COLO668 (cell line): ENCODE measurements around the gene AKT2.

ENCODE experiments used
- DNase-seq: peaks from one replicate; lab custom pipeline; 2025; ENCODE audit not compliant: unreplicated experiment; lab: John Stamatoyannopoulos, UW

AKT2 gene

DNA sequence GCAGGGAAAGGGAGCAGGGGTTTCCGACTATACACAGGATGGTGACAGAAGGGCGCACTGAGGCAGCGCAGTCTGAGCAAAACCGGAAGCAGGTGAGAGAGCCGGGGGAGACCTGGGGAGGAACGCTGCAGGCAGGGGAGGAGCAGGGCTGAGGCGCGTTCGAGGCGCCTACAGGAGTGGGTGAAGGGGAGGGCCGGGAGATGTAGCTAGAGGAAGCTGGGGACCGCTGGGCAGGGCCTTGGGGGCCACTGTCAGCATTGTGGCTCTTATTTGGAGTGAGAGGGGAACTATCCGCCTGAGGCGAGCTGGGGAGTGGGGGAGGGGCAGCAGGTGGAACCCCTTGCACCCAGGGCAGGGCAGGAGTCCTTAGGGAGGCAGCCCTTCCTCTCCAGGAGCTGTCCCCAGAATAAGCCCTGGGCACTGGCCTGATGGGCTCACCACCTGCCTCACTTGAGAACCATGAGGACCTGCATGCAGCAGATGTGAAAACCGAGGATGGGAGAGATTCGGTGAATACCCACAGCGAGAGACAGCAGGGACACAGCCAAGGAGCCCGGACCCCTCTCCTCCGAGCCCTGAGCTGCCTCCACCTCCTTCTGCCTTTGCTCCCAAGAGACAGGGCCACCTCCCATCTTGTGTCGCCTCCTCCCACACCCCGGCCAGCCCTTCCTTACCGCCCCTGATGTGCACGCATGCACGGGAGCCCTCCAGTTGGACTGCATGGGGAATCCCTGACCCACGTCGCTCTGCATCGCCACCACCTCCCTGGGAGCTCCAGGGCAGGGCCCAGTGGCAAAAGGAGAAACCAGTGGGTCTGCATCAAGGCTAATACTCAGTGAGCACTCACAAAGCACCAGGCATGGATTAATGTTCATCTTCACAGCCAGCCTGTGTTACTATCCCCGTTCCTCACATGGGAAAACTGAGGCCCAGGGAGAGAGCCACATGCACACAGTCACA, 10.3 kb downstream of the AKT2 start:
- no peak for DNase-seq

DNA sequence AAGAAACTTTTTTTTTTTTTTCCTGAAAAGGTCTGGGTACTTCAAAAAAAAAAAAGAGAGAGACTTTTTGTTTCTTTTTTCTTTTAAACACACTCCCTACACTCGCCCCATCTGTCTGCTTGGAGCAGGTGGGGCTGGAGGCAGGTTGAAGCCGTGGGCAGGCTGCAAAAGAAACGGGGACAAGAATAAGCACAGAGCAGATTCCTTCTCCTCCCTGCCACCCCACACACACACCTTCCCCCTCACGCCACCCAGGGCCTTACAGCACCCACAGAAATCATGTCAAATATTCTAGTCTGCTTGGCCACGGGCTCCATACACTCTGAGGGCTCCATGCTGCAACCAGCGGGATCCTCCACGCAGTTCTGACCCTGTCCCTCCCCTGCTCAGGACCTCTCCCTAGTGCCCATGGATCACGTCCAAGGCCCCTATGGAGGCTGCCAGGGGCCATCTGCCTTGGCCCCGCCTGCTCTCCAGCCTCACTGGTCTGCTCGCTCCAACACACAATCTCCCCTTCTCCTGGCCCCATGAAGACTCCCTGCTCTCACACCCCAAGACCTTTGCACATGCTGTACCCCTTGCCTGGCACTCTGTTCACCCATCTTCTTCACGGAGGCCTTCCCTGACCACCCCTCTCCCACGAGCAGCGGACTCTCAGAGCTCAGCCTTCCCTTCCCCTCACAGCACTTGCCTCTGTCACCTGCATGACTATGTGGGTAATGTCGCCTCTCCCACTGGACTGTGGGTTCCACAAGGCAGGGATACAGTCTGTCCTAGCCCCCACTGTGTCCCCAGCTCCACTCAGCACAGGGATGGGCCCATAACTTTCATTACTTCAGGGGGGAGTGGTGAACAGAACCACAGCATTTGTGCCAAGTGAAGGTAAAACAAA, 11.4 kb downstream of the AKT2 start:
- DNase-seq: no peak

DNA sequence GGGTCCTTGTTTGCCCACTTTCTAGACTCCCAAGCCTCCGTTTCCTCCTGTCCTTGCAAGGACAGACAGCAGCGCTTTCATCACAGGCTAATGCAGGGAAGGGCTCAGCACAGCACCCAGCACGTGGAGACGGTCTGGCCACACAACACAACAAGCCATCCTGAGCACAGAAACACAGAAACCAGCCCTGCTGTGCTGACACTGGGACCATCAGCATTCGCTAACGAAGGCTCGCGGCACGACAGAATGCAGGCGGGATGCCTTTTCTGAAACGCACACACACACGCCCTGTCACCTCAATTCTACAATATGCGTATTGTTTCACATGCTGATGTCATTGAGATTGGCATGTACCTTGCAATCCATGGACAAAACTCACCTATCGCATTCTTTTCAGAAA, 12.9 kb downstream of the AKT2 start:
- no peak for DNase-seq

DNA sequence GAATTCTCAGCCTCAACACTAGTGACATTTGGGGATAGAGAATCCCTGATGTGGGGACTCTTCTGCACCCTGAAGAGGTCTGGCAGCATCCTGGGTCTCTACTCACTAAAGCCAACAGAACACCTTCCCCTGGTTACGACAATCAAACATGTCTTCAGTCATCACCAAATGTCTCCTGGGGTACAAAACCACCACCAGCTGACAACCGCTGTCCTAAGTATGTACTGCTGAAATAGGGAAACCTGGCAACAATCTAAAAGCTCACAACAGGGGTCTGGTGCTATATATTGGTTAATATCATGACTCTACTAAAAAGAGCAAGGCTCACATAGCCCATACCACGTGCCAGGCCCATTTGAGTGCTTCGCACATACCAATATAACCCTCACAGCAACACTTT, 13.4 kb downstream of the AKT2 start:
- no peak for DNase-seq

DNA sequence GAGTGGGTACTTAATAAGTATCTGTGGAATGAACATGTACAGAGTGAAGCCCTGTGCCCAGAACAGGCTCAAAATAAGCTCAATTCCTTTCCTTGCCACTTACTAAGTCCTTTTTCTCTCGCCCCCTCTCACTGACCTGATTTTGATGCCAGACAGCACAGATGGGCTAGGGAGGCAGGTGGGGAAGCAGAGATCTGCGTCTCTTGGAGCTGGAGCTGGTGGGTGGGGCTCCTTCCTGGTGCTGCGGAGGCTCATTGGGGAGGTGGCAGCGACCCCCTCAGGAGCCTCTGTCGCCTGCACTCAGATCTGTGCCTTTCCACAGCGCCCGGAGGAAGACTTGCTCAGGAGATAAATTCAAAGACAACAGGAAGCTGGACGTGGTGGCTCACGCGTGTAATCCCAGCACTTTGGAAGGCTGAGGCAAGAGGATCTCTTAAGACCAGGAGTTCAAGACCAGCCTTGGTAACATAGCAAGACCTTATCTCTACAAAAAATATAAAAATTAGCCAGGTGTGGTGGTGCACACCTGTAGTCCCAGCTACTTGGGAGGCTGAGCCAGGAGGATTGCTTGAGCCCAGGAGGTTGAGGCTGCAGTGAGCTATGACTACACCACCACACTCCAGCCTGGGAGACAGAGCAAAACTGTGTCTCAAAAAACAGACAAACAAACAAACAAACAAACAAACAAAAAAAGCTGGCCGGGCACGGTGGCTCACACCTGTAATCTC, 14.6 kb downstream of the AKT2 start:
- DNase-seq: no peak

DNA sequence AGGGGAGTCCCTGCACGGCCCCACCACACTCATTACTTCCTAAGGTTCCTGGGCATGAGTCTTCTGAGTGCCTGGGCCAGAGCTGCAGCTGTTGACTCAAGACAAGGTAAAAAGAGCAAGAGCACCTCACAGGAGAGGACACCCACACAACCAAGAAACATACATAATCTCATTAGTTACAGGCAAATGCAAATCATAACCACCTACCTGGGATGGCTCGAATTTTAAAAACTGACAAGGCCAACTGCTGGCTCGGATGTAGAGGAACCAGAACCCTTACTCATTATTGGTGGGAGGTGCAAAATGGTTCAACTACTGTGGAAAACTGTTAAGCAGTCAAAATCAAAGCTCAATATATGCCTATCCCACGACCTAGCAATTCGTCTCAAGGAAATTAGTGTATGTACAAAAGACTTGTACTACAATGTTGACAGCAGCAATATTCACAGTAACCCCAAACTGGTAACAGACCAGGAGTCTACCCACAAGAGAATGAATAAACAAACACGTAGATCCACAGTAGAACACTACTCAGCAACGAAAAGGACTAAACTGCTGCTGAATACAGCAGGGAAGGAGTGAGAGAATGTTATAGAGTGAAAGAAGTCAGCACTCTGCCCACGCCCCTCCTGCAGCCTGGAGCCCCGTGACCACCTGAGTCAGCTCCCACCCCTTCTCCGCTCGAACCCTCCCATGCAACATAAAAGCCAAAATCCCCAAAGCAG, 15.8 kb downstream of the AKT2 start:
- no peak for DNase-seq

DNA sequence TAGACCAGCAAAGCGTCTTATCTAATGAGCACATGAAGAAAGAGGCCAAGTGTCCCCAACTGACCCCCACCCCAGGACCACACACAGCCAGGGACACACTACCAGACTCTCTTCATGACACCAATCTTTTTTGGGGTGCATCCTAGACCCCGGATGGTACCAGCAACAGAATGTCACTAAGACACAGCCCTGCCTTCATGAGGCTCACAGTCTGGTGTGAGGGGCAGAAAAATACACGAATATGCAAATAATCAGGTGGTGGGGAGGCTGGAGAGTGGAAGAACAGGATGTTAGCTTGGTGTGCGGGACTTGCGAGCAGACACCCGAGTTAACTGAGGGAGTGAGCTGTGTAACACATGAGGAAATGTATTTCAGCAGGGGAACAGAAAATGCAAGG, 17.5 kb downstream of the AKT2 start:
- no peak for DNase-seq

DNA sequence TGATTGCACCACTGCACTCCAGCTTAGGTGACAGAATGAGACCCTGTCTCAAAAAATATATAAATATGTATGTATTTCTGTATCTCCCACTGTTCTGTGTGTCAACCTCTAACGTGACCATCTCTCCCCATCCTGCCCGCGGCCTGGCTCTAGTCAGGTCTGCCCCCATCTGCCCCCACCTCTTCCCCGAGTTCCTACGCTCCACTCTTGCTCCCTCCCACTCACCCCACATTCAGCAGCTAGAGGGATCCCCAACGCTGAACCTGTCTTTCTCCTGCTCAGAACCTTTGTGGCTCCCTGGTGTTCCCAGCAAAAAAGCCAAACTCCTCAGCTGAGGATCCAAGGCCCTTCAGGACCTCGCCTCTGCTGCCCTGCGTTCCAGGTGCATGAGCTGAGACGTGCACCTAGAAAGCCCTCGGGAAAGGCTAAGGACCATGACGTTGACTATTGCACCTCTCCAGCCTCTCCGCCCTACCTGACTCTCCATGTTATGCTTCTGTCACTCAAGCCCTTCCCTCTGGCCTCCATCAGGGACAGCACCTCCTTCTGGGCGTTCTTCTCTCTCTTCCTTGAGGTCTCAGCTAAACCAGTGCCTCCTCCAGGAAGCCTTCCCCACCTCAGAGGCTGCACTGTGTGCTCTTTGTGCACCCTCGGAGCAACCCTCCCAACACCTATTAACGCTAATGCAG, 18.1 kb downstream of the AKT2 start:
- no peak for DNase-seq

DNA sequence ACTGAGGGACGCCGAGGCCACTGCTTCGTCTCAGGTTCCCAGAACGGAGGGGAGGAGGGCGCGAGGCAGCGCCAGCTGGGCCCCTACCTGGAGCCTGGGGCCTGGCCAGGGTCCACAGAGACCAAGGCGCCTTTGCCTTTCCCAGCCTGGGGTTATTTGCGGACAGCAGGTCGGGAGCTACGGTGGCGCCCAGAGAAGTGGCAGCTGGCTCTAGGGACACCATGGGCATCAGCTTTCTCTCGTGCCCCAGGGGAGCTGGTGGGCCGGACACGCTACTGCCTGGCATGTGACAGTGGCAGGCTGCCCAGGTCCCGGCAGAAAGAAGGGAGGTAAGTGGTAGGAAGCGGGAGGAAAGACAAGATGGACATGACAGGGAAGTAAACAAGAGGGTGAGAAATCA, 19.0 kb downstream of the AKT2 start:
- peak; percentile 29 for DNase-seq

DNA sequence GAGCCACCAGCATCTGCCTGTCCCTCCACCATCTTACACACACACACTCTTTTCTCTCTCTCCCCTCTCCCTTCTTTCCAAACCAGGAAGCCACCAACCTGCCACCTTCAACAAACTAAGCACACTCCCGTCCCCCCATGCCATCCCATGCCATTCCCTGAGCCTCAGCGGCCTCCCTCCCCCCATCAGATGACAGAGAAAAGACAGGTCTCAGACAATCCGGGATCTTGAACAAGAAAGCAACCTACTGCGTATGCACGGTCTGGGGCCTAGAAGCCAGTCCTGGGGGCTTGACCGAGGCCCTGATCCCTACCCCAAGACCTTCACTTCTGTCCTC, 19.4 kb downstream of the AKT2 start:
- DNase-seq: no peak

DNA sequence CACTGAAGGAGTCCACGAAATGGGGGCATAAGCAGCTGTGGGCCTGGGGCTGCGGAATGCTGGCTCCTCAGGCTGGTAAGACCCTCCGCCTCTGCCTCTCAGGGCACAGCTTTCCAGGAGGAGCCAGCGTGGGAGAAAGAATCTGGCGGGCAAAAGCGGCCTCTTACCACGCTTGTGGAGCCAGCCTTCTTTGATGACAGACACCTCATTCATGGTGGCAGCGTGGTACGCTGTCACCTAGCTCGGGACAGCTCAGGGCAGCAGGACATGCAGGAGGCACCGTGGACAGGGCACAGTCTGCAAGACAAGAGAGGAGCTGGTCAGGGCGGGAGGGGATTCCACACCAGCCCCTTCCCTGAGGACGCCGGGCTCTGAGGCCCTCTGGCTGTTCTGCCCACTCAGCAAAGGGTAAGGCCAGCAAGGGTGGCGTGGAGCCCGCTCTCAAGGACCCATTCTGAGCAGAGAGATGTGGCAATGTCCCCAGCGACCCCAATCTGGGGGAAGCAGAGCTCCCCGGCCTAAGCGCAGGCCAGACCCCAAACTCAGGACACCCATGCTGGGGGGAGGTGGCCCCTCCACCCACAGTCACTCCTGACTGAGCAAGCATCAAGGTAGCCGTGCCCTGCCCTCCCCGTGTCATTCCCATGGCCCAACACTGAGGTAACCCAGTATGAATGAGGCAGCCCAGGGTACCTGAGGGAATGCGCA, 19.9 kb downstream of the AKT2 start:
- DNase-seq: no peak

DNA sequence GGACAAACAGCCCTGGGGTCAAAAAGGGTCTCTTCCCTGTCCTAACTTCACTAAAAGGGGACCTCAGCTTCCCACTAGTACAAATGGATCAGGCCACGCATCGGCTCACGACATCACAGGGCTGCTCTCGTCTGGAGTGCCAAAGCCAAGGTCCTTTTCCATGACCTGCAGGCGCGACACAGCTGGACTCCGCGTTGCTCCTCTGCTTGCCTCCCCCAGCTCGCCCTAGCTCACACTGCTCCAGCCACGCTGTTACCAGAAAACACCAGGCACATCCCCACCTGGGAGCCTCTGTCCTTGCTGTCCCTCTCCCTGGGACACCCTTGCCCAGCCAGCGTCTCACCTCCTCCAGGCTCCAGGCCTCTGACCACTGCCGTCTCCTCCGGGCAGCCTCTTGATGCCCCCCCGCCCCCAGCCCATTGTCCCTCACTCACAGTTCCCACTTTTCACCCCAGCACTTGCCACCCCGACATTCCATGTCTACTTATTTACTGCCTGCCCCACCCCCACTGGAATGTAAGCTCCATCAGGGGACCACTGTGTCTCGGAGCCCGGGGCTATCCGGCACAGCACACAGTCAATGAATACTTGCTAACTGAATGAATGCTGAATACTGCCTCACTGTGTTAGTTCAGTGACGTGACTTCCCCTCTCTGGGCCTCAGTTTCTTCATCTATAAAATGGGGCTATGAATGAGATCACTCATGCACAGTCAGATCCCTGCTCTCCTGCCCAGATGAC, 20.7 kb downstream of the AKT2 start:
- DNase-seq: no peak

DNA sequence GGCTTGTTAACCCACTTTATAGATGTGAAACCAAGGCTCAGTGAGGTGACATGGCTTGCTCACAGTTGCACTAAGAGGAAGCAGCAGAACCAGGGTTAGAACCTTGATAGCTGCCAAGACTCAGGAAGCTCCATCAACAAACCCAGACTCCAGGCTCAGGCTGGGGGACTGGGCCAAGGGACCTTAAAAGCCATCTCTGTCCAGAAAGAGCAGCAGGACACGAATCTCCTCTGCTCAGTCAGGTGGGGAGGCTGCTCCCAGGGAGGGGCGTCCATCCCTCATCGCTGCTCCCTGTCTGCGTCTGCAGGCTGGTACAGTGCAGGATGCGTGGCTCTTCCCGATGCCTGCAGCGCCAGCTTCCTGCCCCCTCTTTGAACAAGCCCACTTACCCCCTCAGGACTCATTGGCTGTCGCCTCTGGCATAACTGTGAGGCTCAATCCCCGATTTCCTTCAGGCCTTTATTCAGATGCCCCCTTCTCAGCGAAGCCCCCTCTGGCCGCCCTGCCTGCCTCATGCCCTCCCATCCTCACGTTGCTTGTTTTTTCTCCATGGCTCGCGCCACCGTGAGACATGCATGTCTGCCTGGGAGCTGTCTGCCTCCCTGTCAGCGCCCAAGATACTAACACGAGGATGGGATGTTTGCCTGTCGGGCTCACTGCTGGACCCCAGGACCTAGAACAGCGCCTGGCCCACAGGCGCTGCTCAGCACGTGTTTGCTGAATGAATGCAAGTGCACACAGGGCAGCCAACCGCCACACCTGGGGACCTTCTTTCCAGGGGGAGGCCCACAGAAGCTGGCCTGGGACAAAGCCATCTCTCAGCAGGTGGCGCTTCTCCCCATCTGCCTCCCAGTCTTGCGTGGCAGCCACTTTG, 21.5 kb downstream of the AKT2 start:
- DNase-seq: no peak

DNA sequence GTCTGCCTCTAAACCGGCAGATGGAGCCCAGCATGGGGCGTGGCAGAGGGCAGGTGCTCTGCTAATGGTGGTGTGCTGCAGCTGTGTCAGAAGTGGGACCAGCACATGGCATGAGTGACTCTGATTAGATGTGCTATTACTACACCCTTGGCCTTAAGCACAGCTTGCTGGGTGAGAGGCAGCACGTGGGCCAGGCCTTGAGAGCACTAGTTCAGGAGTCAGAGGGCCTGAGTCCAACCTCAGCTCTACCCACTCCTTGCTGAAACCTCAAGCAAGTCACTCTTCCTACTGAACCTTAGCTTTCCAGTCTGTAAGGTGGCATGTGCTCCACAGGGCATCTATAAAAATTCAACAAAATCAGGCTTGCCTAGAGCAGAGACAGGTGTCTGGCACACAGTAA, 22.7 kb downstream of the AKT2 start:
- DNase-seq: peak; percentile 19

DNA sequence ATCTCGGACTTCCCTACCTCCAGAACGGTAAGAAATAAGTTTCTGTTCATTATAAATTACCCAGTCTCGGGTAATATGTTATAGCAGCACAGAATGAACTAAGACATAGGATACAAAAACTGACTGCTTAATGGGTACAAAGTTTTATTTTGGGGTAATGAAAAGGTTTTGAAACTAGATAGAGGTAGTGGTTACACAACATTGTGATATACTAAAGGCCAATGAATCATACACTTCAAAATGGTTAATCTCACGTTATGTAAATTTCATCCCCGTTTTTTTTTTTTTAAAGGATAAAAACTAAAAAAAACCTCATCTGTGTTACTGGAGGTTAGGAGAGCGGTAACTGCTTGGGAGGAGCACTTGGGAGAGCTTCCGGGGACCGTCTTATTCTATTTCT, 23.5 kb downstream of the AKT2 start:
- no peak for DNase-seq

DNA sequence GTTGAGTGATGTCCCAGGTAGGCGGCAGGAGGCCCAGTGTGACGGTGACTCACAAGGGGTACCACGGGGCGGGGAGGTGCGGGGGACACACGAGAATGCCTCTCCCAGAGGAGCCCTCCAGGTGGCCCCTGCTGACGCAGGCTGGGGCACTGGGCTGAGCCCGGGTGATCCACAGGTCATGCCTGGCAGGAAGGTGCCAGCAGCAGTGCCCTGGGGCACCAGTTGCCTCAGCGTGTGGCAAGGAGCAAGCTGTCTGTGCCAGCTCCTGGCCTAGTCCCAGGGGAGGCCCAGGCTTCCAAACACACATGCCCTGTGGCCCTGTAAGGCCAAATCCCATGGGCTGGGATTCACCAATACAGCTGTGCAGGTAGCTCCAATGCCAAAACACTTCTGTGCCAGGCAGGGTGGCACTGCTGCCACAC, 28.0 kb downstream of the AKT2 start:
- DNase-seq: no peak

DNA sequence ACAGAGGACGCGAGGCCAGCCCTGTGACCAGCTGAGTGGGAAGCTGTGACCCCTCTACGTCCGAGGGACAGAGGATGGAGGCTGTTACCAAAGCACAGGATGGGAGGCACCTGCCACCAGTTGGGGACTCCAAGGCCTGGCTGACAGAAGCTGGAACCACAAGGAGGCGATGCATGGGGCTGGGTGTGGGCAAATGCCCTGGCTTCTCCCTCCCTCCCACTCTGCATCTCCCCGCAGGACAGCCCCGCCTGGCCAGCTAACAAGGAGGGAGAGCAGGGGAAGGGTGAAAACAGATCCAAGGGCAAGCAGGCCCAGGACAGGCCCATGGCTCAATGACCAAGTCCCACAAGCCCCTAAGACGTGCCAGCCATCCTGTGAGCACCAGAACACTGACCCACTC, 28.6 kb downstream of the AKT2 start:
- no peak for DNase-seq

DNA sequence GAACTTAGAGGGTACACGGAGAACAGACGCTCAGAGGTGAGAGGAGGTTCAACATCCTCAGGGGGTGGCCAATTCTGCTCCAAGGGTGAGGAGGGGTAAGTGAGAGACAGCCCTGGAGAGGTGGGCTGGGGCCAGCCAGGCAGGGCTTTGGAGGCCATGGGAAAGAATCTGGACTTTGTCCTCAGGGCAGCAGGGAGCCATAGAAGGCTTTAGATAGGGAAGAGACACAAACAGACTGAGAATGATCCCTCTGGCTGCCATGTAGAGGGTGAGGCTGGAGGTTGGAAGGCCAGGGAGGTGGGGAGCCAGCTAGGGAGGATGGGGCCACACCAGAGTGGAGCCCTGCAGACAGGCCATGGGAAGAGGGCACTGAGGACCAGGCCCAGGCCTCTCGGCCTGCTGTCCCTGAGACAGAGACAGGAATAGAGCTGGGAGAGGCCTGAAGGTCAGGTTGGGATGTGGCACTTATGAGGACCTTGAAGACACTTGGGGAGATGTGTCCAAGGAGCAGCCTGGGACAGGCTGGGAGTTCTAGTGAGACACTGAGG, 29.5 kb downstream of the AKT2 start:
- no peak for DNase-seq
